ENCODE data around the gene IGSF1.

DNA sequence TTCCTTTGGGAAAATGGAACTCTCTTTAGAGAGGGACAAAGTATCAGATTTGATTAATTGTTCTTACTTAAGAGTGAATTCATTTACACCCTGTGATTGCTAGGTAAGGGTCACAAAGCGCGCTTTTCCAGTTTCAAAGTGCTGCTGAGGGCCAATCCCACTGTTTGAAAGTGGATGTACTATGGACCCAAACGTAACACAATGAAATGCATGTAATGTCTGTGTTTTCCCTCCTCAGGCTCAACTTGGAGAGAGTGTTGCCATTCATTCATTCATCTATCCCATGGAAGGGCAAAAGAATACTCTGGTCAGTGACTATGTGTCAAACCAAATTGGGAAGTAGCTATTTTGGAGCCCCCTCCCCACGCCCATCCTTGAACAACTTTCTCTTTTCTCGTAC lies 16.1 kb downstream of the IGSF1 start:
- TF ChIP-seq CTCF (IDR thresholded peaks at IDR 0.05) (no peak), POLR2A (IDR thresholded peaks at IDR 0.05) (no peak)

Data from esophagus squamous epithelium (tissue), 4 donors.